A673 (cell line): ENCODE data around the gene MSMO1.

Experiments used
- EZH2 ChIP-seq: fragments of 200-600 bp; sonication (generic); IDR thresholded peaks from 2 replicates; pipeline ENCODE4 v1.6.1; 2017; ENCODE audit warnings: borderline replicate concordance, low read depth, mild to moderate bottlenecking, mixed read lengths, antibody characterized with exemption, low read length; ENCODE audit not compliant: poor library complexity, severe bottlenecking
- TF ChIP-seq, protein P1 (sequence below): fragments of 300-800, 200-600 bp; sonication (generic); conservative IDR thresholded peaks from 2 replicates; pipeline ENCODE4 v1.5.1; 2017; ENCODE audit warnings: low read depth, mild to moderate bottlenecking, antibody characterized with exemption, low read length, moderate library complexity, mixed read lengths

DNA sequence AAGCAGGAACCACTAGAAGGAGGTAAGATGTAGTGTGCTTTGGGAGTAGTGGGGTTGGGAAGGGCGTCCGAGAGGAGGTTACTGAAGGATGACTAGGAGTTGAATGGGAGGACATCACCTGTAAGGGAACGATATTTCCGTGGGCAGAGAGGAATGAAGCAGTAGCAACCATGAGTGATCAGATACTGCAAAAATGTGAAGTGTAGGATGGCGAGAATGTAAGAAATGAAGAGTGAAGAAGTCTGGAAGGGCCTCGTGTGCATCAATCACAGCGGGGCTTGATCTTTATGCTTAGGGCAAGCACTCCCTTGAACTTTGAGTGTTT lies 594 bp downstream of the MSMO1 start:
- TF ChIP-seq, protein P1, sequence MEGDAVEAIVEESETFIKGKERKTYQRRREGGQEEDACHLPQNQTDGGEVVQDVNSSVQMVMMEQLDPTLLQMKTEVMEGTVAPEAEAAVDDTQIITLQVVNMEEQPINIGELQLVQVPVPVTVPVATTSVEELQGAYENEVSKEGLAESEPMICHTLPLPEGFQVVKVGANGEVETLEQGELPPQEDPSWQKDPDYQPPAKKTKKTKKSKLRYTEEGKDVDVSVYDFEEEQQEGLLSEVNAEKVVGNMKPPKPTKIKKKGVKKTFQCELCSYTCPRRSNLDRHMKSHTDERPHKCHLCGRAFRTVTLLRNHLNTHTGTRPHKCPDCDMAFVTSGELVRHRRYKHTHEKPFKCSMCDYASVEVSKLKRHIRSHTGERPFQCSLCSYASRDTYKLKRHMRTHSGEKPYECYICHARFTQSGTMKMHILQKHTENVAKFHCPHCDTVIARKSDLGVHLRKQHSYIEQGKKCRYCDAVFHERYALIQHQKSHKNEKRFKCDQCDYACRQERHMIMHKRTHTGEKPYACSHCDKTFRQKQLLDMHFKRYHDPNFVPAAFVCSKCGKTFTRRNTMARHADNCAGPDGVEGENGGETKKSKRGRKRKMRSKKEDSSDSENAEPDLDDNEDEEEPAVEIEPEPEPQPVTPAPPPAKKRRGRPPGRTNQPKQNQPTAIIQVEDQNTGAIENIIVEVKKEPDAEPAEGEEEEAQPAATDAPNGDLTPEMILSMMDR, result no peak
- no peak for TF ChIP-seq EZH2
